ENCODE data around the gene CNNM4. TPM values are rescaled to one million over a fixed set of nuclear protein-coding genes. Genes with fewer than 3 reads are reported as not detected.
A peak's percentile ranks its signal among the peaks of the same experiment; 100 is the strongest.

The CNNM4 gene
- total and polyA plus RNA-seq, 5 donors = 10.4 to 24.9 (median 19.3) TPM

DNA sequence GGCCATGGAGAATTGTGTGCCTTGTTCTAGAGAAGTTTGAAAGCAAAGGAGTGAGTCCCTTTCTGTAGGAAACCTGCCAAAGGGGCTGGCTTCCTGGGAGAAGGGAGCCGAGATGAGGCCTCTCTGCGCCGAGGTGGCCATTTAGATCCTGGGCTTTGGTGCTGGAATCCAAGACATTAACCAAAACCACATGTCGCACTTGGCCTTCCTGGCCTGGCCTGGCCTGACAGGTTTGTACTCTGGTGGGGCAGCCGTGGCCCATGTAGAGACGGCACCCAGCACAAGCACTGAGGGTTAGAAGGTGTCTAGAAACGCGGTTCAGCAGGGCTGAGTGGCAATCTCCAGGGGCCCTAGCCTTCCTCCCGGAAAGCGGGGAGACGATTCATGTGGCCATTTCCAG is 62.5 kb downstream of the CNNM4 start:
- no peak for ATAC-seq
- Histone ChIP-seq H3K4me1 (ENCODE audit: control insufficient read depth, insufficient read depth, low read length) (peaks cover 15% of the 10 kb centered on the region), H3K9me3 (ENCODE audit: control insufficient read depth, low read length) (no peaks in the 10 kb centered on the region), H3K4me3 (ENCODE audit: low read length) (no peak overlapping the region), H3K27ac (ENCODE audit: low read length) (no peak overlapping the region), H3K27me3 (ENCODE audit: control insufficient read depth, insufficient read depth) (no peaks in the 10 kb centered on the region)
- WGBS = 64% methylated on average over 11 of the region's 11 CpGs
- peak in 2 of 3 donors; percentile 53 to 62 for DNase-seq
- intact Hi-C loops (cut with DNase I) = no loop called here

- ATAC-seq (no peak), DNase-seq (peak in 1 of 3 donors; percentile 17)
- no peaks in the 10 kb centered on the region for H3K27me3 ChIP-seq (ENCODE audit: control insufficient read depth, insufficient read depth)
- no peak overlapping the region for H3K4me3 ChIP-seq (ENCODE audit: low read length)
- H3K27ac ChIP-seq (ENCODE audit: low read length) = no peak overlapping the region
- H3K4me1 ChIP-seq (ENCODE audit: control insufficient read depth, insufficient read depth, low read length) = peaks cover 7% of the 10 kb centered on the region
- no peaks in the 10 kb centered on the region for H3K9me3 ChIP-seq (ENCODE audit: control insufficient read depth, low read length)
- 58% methylated on average over 6 of the region's 6 CpGs for WGBS
- intact Hi-C loops (cut with DNase I) = no loop called here
Observed at GRCh38 chr2:96824079-96824870, 63.6 kb downstream of the CNNM4 start.

DNA sequence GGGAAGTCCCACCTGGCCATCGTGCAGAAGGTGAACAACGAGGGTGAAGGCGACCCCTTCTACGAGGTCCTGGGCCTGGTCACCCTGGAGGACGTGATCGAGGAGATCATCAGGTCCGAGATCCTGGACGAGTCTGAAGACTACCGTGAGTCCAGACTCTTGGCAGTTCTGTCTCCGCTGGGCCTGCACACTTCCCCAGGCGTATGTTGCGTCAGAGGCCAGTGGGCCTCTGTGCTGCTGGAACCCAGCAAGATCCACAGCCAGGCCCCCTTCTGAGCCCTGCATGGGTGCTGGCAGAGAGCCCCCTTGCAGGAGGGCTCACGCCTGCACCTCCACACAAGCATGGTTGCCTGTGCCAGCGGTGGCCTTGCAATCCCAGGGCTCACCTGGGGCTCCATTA is 64.4 kb downstream of the CNNM4 start:
- no peaks in the 10 kb centered on the region for H3K9me3 ChIP-seq (ENCODE audit: control insufficient read depth, low read length)
- intact Hi-C loops (cut with DNase I) = no loop called here
- H3K27ac ChIP-seq (ENCODE audit: low read length) = no peak overlapping the region
- DNase-seq (peak in 2 of 3 donors; percentile 22 to 41), ATAC-seq (peak in 1 of 2 donors; percentile 9)
- 90% methylated on average over 14 of the region's 14 CpGs for WGBS
- no peaks in the 10 kb centered on the region for H3K27me3 ChIP-seq (ENCODE audit: control insufficient read depth, insufficient read depth)
- peaks cover 5% of the 10 kb centered on the region for H3K4me1 ChIP-seq (ENCODE audit: control insufficient read depth, insufficient read depth, low read length)
- no peak overlapping the region for H3K4me3 ChIP-seq (ENCODE audit: low read length)

DNA sequence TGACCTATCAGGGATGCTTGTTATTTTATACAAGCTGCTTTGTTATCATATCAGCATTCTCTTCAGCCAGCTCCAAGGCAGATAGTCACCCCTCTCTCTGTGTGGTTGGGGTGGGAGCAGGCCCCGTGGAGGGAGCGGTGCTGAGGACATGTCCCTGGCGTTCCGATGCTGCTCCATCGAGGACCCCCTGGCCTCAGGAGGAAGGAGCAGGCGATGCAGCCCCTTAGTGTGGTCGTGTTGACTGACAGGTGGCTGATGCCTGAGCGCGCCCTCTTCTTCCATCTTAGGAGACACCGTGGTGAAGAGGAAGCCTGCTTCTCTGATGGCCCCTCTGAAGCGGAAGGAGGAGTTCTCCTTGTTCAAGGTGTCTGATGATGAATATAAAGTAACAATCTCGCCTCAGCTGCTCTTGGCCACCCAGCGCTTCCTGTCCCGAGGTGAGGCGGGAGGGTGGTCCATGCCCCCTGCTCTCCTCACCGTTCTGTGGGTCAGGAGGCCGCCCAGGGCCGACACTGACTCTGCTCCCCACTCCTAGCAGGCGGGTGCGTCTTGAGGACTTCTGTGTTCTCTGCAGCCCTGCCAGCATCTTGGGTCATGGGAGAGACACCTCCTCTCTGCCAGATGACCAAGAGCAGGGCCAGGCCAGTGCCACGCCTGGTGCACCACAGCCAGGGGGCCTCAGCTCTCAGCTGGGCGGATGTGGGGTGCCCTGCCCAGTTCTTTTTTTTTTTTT is 66.0 kb downstream of the CNNM4 start:
- H3K4me1 ChIP-seq (ENCODE audit: control insufficient read depth, insufficient read depth, low read length) = no peaks in the 10 kb centered on the region
- H3K9me3 ChIP-seq (ENCODE audit: control insufficient read depth, low read length) = no peaks in the 10 kb centered on the region
- H3K27me3 ChIP-seq (ENCODE audit: control insufficient read depth, insufficient read depth) = no peaks in the 10 kb centered on the region
- intact Hi-C loops (cut with DNase I) = no loop called here
- DNase-seq (peak in 2 of 3 donors; percentile 45 to 53), ATAC-seq (no peak)
- H3K27ac ChIP-seq (ENCODE audit: low read length) = no peak overlapping the region
- 87% methylated on average over 22 of the region's 22 CpGs for WGBS
- H3K4me3 ChIP-seq (ENCODE audit: low read length) = no peak overlapping the region

DNA sequence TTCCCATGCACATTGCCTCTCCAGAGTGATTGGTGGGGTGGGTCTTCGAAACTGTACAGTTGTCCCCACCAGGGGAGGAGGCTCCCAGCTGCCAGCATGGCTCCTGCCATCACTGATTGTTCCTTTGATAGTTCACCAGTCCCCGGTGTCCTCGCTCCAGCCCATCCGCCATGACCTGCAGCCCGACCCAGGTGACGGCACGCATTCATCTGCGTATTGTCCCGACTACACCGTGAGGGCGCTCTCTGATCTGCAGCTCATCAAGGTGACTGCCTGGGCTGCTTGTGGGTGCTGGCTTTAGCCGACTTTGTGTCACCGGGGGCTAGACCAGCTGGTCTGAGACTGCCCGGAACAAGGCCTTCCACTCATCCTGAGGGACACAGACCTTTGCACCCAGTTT is 67.7 kb downstream of the CNNM4 start:
- no peaks in the 10 kb centered on the region for H3K27me3 ChIP-seq (ENCODE audit: control insufficient read depth, insufficient read depth)
- no peaks in the 10 kb centered on the region for H3K9me3 ChIP-seq (ENCODE audit: control insufficient read depth, low read length)
- peak in 2 of 3 donors; percentile 24 to 51 for DNase-seq
- peaks cover 7% of the 10 kb centered on the region for H3K4me1 ChIP-seq (ENCODE audit: control insufficient read depth, insufficient read depth, low read length)
- intact Hi-C loops (cut with DNase I) = no loop called here
- WGBS = 93% methylated on average over 14 of the region's 14 CpGs
- no peak overlapping the region for H3K27ac ChIP-seq (ENCODE audit: low read length)
- no peak for ATAC-seq
- no peak overlapping the region for H3K4me3 ChIP-seq (ENCODE audit: low read length)

- no peak overlapping the region for H3K27ac ChIP-seq (ENCODE audit: low read length)
- H3K9me3 ChIP-seq (ENCODE audit: control insufficient read depth, low read length) = no peaks in the 10 kb centered on the region
- no peak overlapping the region for H3K4me3 ChIP-seq (ENCODE audit: low read length)
- no peaks in the 10 kb centered on the region for H3K27me3 ChIP-seq (ENCODE audit: control insufficient read depth, insufficient read depth)
- DNase-seq (peak in 1 of 3 donors; percentile 30), ATAC-seq (no peak)
- intact Hi-C loops (cut with DNase I) = no loop called here
- H3K4me1 ChIP-seq (ENCODE audit: control insufficient read depth, insufficient read depth, low read length) = peaks cover 7% of the 10 kb centered on the region
- WGBS = 97% methylated on average over 13 of the region's 13 CpGs
Observed at GRCh38 chr2:96828874-96829273, 68.2 kb downstream of the CNNM4 start.

- peak overlapping the region; percentile 10 for H3K27ac ChIP-seq (ENCODE audit: low read length)
- intact Hi-C loops (cut with DNase I) = no loop called here
- peaks cover 7% of the 10 kb centered on the region for H3K4me1 ChIP-seq (ENCODE audit: control insufficient read depth, insufficient read depth, low read length)
- DNase-seq = no peak
- no peaks in the 10 kb centered on the region for H3K9me3 ChIP-seq (ENCODE audit: control insufficient read depth, low read length)
- WGBS = 44% methylated on average over 5 of the region's 5 CpGs
- ATAC-seq = no peak
- no peak overlapping the region for H3K4me3 ChIP-seq (ENCODE audit: low read length)
- H3K27me3 ChIP-seq (ENCODE audit: control insufficient read depth, insufficient read depth) = no peaks in the 10 kb centered on the region
Observed at GRCh38 chr2:96830044-96830562, 69.4 kb downstream of the CNNM4 start.

DNA sequence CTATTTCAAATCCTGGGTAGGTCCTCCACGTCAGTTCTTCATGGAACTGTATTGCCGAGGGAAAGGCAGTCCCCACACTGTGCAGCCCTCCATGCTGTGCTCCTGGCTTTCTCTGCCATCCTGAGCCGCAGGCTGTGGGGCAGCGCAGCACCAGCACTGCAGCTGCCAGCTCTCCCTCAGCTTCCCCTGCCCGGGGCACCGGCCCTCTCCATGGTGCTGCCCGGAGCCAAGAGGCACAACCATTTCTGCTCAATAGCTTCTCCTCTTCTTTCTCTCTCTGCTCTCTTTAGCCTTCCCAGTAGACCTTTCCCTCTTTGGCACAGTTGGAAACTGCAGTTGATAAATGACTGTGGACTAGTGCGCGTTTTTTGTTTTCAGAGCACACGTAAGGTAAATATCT is 71.0 kb downstream of the CNNM4 start:
- no peak overlapping the region for H3K27ac ChIP-seq (ENCODE audit: low read length)
- intact Hi-C loops (cut with DNase I) = no loop called here
- no peaks in the 10 kb centered on the region for H3K9me3 ChIP-seq (ENCODE audit: control insufficient read depth, low read length)
- DNase-seq (peak in 2 of 3 donors; percentile 63 to 68), ATAC-seq (peak; percentile 51)
- WGBS = 74% methylated on average over 10 of the region's 10 CpGs
- H3K27me3 ChIP-seq (ENCODE audit: control insufficient read depth, insufficient read depth) = no peaks in the 10 kb centered on the region
- no peak overlapping the region for H3K4me3 ChIP-seq (ENCODE audit: low read length)
- H3K4me1 ChIP-seq (ENCODE audit: control insufficient read depth, insufficient read depth, low read length) = peaks cover 7% of the 10 kb centered on the region

- WGBS = 77% methylated on average over 11 of the region's 11 CpGs
- peak in 1 of 2 donors; percentile 6 for ATAC-seq
- Histone ChIP-seq H3K4me1 (ENCODE audit: control insufficient read depth, insufficient read depth, low read length) (peaks cover 7% of the 10 kb centered on the region), H3K4me3 (ENCODE audit: low read length) (no peak overlapping the region), H3K9me3 (ENCODE audit: control insufficient read depth, low read length) (no peaks in the 10 kb centered on the region), H3K27me3 (ENCODE audit: control insufficient read depth, insufficient read depth) (no peaks in the 10 kb centered on the region), H3K27ac (ENCODE audit: low read length) (no peak overlapping the region)
- DNase-seq = peak in 1 of 3 donors; percentile 22
- intact Hi-C loops (cut with DNase I) = no loop called here
Observed at GRCh38 chr2:96832408-96832753, 71.7 kb downstream of the CNNM4 start.

GRCh38 chr2:96832754-96833507 is 72.2 kb downstream of the CNNM4 start:
- Histone ChIP-seq H3K27ac (ENCODE audit: low read length) (peak overlapping the region; percentile 18), H3K4me1 (ENCODE audit: control insufficient read depth, insufficient read depth, low read length) (peaks cover 7% of the 10 kb centered on the region), H3K4me3 (ENCODE audit: low read length) (no peak overlapping the region), H3K9me3 (ENCODE audit: control insufficient read depth, low read length) (no peaks in the 10 kb centered on the region), H3K27me3 (ENCODE audit: control insufficient read depth, insufficient read depth) (no peaks in the 10 kb centered on the region)
- DNase-seq (peak; percentile 78 to 90 (median 85)), ATAC-seq (peak; percentile 68 to 70)
- WGBS = 44% methylated on average over 18 of the region's 18 CpGs
- intact Hi-C loops (cut with DNase I) = no loop called here
